Measurements from ENCODE around the gene DHRS7B. TPM values are rescaled to one million over a fixed set of nuclear protein-coding genes. Genes with fewer than 3 reads are reported as not detected.
A peak's percentile ranks its signal among the peaks of the same experiment; 100 is the strongest.
"Not testable (repeated sequence)": the region's sequence is repeated elsewhere in the genome, so short reads cannot be mapped to it uniquely, and the experiment has no call there.

DHRS7B gene, protein sequence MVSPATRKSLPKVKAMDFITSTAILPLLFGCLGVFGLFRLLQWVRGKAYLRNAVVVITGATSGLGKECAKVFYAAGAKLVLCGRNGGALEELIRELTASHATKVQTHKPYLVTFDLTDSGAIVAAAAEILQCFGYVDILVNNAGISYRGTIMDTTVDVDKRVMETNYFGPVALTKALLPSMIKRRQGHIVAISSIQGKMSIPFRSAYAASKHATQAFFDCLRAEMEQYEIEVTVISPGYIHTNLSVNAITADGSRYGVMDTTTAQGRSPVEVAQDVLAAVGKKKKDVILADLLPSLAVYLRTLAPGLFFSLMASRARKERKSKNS
- 40.5 TPM for polyA plus RNA-seq (ENCODE audit: insufficient read length)
- long read RNA-seq, donor 1, transcript DHRS7B-202 (7 exons, 2,175 nt): major isoform, 5 of 27 reads
- long read RNA-seq, donor 1, partial matches to known transcripts: 20 of 27 reads
- long read RNA-seq, donor 1, other reads (novel, unspliced or antisense): 0 of 27 reads
- long read RNA-seq, donor 2, transcript DHRS7B-202 (7 exons, 2,175 nt): major isoform, 8 of 18 reads
- long read RNA-seq, donor 2, partial matches to known transcripts: 5 of 18 reads
- long read RNA-seq, donor 2, other reads (novel, unspliced or antisense): 0 of 18 reads
- long read RNA-seq, donor 3, transcript DHRS7B-202 (7 exons, 2,175 nt): major isoform, 14 of 29 reads
- long read RNA-seq, donor 3, partial matches to known transcripts: 14 of 29 reads
- long read RNA-seq, donor 3, other reads (novel, unspliced or antisense): 0 of 29 reads
- long read RNA-seq, donor 4, partial matches to known transcripts: 0 of 9 reads
- long read RNA-seq, donor 4, other reads (novel, unspliced or antisense): 8 of 9 reads
- long read RNA-seq, donor 5, transcript DHRS7B-201 (6 exons, 1,567 nt): minor isoform, 8 of 34 reads
- long read RNA-seq, donor 5, transcript DHRS7B-202 (7 exons, 2,175 nt): major isoform, 26 of 34 reads
- long read RNA-seq, donor 5, partial matches to known transcripts: 0 of 34 reads
- long read RNA-seq, donor 5, other reads (novel, unspliced or antisense): 0 of 34 reads
- long read RNA-seq, donor 6, transcript DHRS7B-202 (7 exons, 2,175 nt): major isoform, 16 of 28 reads
- long read RNA-seq, donor 6, partial matches to known transcripts: 9 of 28 reads
- long read RNA-seq, donor 6, other reads (novel, unspliced or antisense): 0 of 28 reads
- long read RNA-seq, donor 7, transcript DHRS7B-201 (6 exons, 1,567 nt): minor isoform, 6 of 88 reads
- long read RNA-seq, donor 7, transcript DHRS7B-202 (7 exons, 2,175 nt): major isoform, 13 of 88 reads
- long read RNA-seq, donor 7, partial matches to known transcripts: 7 of 88 reads
- long read RNA-seq, donor 7, other reads (novel, unspliced or antisense): 59 of 88 reads
- long read RNA-seq, donor 8, transcript DHRS7B-202 (7 exons, 2,175 nt): major isoform, 5 of 12 reads
- long read RNA-seq, donor 8, partial matches to known transcripts: 6 of 12 reads
- long read RNA-seq, donor 8, other reads (novel, unspliced or antisense): 0 of 12 reads

DNA sequence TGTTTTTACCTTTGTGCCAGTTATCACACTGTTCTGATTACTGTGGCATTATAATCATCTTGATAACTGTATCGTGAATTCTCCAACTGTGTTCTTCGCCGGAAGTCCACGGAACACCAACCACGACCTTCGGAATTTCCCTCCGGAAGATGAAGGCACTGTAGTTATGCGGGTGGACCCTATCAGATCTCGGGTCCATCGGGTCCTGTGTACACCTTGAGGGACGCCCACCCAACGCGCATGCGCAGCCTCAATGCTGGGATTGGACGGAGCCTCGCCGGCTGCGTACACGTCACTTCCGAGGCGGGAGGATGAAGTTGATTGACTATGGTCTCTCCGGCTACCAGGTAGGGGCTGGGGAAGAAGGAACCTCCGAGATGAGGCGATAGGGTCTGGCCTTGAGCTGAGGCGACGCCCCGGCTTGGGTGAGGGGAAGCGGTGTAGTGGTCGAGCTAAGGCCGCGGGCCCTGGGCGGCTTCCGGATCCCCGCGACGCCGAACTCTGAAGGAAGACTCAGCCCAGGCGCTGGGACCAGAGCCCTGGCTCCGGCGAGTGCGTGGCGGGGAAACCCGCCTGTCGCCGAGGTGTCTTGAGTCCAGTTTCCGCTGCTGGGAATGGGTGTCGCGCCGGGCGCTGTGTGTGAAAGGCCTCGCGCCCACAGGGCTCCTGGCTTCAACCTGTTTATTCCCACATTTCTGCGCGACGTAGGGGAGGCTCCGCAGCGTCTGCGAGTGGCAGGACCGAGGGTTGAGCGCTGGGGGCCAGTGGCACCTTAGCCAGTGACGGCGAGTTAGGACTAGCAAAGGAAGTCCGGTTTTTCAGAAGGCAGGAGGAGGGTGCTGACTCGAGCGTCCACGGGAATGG lies at the start of gene DHRS7B:
Gene DHRS7B (plus strand): TSS at position 320 of the 864 bp plus-strand sequence. CDS start 8 bp downstream, at position 328.
- DNase-seq: peak; percentile 96

DNA sequence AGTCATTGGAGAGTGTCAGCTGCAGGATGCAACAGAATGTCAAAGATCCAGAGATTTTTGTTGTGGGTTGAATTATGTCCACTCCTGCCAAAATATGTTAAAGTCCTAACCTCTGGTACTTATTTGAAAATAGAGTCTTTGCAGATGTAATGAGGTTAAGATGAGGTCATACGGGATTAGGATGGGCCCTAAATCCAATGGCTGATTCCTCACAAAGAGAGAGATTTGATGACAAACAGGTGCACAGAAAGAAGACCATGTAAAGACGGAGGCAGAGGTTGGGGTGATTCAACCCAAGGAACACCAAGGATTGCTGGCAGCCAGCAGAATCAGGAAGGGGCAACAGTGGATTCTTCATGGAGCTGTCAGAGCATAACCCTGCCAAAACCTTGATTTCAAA lies 49.5 kb upstream of the DHRS7B start:
- DNase-seq: no peak

DNA sequence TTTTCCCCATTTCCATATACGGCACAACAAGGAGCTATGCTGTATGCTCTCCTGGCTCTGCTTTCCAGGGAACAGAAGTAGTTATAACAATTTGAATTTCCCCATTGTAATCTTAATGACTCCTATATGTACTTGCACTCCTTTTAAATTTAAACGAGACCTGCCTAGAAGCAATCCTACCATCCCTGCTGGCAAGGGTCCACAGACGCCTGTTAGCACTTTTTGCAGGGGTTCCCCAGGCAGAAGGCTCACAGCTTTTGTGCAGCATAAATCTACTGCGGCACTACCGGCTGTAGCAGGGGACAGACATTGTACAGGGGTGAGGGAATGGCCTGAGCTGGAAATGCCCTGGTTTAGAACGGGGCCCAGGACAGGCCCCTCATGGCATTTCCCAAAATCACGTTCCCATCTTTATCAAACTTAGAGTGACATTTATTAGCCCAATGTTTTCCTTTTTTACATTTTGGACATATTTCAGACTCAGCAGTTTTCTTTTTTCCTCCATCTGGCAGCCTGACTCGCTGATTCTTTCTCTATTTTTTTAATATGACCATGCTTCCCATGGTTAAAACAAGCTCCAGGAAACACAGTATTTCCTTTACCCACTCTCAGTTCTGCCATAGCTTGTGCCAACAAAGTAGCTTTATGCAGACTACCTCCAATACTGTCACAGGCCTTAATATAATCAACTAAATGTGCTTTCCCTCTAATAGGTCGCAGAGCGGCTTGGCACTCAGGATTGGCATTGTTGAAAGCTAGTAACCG lies 48.6 kb upstream of the DHRS7B start:
- no peak for DNase-seq

DNA sequence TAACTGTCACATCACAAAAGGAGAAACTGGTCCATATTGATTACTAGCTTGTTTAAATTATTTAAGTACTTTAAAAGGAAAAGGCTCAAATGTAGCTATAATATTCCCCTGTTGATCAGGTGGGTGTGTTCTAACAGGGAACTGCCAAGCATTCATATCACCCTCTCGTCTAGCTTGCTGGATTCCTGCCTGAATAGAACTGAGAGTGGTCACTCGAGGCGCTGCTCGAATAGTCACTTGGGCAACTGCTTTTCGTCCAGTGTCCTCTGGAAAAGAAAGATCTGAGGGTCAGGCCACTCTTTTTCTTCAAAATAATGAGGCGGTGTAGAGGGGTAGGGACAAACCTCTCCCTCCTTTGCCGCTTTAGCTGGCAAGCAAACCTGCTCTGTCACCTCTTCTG lies 47.6 kb upstream of the DHRS7B start:
- no peak for DNase-seq

DNA sequence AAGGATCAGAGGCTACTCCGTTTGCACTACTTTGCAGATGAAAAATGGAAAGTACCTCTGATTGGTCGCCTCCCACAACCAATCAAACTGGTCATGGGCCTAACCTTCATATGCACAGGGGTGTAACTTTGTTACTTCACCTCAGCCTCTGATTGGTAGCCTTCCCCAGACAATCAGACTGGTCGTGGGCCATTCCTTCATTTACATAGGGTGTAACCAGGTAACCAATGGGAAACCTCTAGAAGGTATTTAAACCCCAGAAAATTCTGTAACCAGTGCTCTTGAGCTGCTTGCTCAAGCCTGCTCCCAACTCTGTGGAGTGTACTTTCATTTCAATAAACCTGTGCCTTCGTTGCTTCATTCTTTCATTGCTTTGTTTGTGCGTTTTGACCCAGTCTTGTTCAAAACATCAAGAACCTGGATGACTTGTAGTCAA lies 44.7 kb upstream of the DHRS7B start:
- DNase-seq: no peak

DNA sequence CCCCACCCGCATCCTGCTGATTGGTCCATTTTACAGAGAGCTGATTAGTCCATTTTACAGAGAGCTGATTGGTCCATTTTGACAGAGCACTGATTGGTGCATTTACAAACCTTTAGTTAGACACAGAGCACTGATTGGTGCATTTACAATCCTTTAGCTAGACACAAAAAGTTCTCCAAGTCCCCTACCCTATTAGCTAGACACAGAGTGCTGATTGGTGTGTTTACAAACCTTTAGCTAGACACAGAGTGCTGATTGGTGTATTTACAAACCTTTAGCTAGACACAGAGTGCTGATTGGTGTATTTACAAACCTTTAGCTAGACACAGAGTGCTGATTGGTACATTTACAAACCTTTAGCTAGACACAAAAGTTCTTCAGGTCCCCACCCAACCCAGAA lies 41.5 kb upstream of the DHRS7B start:
- not testable (repeated sequence) for DNase-seq

DNA sequence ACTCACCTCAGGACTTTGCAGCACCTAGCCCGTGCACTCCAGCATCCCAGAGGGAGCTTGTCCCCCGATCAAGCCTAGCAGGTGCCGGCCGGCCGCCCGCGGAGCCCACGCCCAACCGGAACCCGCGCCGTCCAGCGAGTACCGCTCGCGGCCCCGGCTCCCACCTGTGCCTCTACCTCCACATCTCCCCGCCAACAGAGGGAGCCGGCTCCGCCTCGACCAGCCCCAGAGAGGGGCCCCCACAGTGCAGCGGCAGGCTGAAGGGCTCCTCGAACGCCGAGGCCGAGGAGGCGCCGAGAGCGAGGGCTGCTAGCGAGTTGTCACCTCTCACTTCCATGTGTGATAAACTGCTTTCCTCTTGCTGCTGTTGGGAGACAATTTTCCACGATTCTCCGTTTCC lies 41.1 kb upstream of the DHRS7B start:
- DNase-seq: no peak

DNA sequence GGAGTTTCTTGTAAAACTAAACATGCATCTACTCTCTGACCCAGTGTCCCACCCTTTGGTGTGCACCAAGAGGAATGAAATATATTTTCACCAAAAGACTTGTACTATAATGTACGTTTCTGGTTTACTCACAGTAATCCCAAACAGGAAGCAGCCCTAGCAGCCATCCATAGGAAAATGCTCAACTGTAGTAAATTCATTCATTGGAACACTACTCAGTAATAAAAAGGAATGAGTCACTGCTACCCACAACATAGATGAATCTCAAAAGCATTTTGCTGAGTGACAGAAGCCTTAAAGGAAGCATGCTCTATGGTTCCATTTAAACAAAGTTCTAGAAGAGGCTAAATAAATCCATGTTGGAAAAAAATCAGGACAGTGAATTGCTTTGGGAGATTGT lies 37.6 kb upstream of the DHRS7B start:
- DNase-seq: no peak

DNA sequence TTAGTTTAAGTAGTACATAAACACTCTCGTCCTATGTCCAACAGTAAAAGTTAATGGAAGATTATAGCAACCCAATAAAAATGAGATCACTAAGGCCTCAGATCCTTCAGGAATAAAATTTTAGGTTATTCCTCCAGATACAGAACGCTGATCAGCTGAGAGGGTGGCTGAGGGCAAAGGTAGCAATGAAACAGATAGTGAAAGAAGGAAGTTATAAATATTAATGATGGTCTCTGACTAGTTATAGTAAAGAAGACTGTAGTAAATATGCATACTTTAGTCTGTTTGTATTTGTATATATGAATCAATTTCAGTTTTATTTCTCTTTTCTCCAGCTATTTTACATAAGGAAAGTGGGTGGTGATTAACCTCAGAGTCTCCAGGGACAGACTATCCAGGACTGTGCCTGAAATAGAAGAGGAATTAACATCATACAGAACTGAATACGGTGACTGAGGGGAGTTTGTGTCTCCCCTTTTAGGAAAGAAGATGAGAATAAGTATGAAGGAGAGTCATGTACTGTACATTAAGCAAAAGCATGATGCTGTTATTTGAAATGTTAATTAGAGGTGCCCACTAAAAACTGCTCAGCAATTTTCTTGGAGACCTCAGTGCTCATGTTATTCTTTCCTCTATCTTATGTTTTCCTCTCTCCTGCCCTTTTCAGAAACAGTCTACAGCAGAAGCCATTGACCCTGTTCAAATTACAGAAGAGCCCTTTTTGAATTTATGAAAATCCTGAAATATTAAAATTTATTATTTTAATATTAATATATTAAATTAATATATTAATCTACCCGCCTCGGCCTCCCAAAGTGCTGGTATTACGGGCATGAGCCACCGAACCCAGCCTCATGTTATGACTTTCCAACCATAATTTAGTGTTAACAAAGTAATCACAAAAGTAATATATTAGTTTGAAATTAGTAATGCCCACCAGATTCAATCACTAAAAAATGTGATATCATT lies 36.5 kb upstream of the DHRS7B start:
- DNase-seq: no peak

DNA sequence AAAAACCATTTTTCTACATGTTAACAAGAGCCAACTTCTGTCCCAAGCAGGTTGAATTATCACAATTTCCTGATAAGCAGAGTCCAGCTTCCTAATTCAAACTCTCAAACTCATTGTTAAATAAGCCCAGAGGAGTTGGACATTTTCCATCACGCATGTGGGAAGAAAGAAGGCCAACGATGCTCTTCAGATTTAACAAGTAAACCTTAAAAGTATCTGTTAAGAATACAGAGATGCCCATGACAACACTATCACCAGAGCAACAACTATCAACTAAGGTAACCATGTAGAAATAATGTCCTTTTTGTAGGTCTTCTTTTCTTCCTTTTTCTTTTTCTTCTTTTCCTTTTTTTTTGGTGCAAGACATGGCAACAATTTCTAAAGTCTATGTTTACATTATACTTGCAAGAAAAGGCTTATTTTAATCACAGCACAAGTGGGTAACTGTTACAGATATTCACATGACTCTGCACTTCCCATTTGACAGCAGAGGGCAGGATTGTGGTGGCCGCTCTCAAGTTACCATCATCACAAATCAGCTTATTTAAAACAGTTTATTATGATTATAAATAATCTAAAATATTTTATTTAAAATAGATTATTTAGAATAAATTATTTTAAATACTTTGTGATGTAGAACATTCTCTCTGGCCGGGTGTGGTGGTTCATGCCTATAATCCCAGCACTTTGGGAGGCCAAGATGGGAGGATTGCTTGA lies 35.7 kb upstream of the DHRS7B start:
- DNase-seq: no peak

DNA sequence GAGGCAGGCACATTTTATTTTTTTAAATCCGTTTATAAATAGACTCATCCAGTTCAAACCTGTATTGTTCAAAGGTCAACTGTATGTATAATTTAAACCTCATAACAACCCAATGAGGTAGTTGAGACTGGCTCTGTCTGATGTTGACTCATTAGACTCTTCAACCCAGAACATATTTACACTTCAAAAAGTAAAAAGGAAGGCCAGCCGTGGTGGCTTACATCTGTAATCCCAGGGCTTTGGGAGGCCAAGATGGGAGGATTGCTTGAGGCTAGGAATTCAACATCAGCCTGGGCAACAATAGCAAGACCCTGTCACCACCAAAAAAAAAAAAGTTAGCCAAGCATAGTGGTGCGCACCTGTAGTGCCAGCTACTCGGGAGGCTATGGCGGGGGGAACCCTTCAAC lies 32.5 kb upstream of the DHRS7B start:
- DNase-seq: no peak

DNA sequence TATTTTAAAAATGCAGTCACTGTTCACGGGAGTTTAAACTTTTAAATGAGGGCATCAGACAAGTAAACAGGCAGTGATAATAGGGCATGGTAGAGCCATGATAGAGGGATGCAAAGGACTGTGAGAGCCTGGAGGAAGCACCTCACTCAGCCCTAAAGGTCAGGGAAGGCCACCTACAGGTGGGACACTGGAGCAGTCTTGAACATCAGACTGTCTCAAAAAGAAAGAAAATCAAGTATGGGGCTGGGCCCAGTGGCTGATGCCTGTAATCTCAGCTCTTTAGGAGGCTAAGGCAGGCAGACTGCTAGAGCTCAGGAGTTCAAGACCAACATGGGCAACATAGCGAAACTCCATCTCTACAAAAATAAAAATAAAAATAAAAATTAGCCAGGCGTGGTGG lies 31.0 kb upstream of the DHRS7B start:
- no peak for DNase-seq

DNA sequence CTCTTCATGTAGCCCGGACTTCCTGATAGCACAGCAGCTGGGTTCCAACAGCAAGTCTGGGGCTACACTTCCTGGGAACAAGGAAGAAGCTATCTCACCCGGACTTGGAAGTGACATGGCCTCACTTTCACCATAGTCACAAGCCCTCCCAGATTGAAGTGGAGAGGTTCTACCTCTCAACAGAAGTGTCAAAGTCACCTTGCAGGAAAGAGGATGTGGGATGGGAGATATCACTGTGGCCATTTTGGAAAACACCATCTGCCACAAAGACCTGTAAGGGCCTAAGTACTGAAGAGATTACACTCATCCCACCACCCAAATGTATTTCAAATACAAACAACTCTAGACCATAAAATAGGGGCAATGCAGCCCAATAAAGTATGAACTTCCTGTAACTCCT lies 29.9 kb upstream of the DHRS7B start:
- no peak for DNase-seq

DNA sequence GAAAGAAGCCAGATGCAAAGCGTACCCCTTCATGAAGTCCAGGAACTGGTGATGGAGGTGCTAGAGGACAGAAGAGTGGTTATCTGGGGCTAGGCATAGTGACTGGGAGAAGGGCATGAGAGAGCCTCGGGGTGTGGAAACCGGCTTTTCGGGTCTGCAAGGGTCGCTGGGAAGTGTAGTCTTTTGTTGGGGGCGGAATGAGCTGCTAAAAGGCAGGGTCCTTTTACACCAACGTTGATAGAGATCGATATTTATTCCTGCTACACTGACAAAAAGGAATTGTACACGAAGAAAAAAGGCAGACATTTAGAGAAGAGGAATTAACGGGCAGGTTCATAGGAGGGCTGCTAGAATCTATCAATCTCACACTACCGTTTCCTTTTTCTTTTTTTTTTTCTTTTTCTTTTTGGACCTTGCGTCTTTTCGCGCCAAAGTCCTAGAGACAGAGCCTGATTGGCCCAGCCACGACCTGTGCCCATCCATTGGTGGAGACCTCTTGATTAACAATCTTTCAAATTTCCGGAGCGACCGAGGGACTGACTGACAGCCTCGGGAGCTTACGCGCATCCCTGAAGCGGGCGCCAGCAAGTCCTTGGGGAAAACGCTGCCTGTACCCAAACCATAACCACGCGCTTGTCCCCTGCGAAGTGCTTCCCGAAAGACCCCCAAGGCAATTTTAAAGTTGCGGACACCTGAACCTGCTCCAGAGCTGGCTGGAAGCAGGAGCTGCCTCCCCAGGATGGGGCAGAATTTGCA lies 27.7 kb upstream of the DHRS7B start:
- peak; percentile 81 for DNase-seq

DNA sequence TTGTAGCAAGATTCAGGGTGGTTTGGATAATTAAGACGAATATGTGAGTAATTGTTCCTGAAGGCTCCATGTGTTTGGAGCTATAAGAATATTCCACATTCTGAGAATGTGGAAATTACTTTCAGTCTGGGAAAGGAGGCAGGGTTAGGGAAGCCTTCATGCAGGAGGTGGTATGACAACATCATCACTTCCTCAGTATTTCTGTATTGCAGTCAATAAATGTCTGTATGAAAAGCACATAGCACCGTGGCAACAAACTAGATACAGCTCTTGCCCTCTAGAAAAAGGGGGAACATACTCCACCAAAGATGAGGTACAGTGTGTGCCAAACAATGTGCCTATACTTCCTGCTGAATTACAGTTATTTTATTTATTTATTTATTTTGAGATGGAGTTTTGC lies 26.1 kb upstream of the DHRS7B start:
- no peak for DNase-seq

DNA sequence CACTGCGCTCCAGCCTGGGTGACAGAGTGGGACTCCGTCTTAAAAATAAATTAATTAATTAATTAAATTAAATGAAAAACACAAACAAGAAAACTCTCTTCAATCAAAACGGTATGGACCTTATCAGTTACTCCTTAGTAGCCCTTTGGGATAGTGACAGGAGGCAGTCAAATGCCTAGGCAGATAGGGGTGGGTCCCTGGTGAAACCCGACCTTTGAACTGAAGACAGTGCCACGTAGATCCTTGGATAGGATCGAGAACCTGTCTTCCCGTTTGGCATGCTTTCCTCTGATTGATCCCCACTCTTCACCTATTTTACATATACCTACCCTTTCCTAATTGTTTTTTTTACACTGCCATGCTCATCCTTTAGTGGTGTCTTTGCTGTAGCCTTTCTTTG lies 22.2 kb upstream of the DHRS7B start:
- DNase-seq: no peak
